Gastrocnemius medialis (tissue), 4 donors: Measurements from ENCODE around the gene ZBTB18. TPM values are rescaled to one million over a fixed set of nuclear protein-coding genes. Genes with fewer than 3 reads are reported as not detected.

Source experiments
- ATAC-seq, 2 donors: fragments of 150-250 bp; one replicate each; pipeline ENCODE4 v1.9.1; 2016
- DNase-seq, 2 donors: peaks; one replicate each; pipeline ENCODE4 v3.0.0-alpha.2; 2019
- H3K27ac ChIP-seq, 4 donors: fragments of 200-600 bp; sonication (generic); 1 replicate in 1 of 4; 2 replicates in 3 of 4; pipeline ENCODE4 v1.5.1; 2016 to 2018; ENCODE audit warnings: mild to moderate bottlenecking in 2 of 4, moderate library complexity in 1 of 4
- H3K27me3 ChIP-seq, 3 donors: fragments of 200-600 bp; sonication (generic) in 2 of 3; 1 replicate in 1 of 3; 2 replicates in 2 of 3; pipeline versions ENCODE4 v1.5.1 to v1.6.0; 2016 to 2019; ENCODE audit warnings: mild to moderate bottlenecking in 1 of 3, moderate library complexity in 1 of 3
- H3K36me3 ChIP-seq, 2 donors: fragments of 200-600 bp; sonication (generic) in 1 of 2; one replicate each; pipeline ENCODE4 v1.5.1; 2017 to 2018
- H3K4me1 ChIP-seq, 2 donors: fragments of 200-600 bp; sonication (generic) in 1 of 2; one replicate each; pipeline ENCODE4 v1.5.1; 2016 to 2017; ENCODE audit warnings: mild to moderate bottlenecking in 2 of 2
- H3K4me3 ChIP-seq, 4 donors: fragments of 200-600 bp; sonication (generic) in 3 of 4; 1 replicate in 1 of 4; 2 replicates in 3 of 4; pipeline ENCODE4 v1.5.1; 2016 to 2019; ENCODE audit warnings: mild to moderate bottlenecking in 2 of 4
- H3K9me3 ChIP-seq, 3 donors: fragments of 200-600 bp; sonication (generic) in 2 of 3; 1 replicate in 1 of 3; 2 replicates in 2 of 3; pipeline ENCODE4 v1.5.1; 2016 to 2019
- POLR2A ChIP-seq, 2 donors: fragments of 450-650 bp; IDR thresholded peaks; one replicate each; pipeline ENCODE4 v1.6.1; 2017; ENCODE audit warnings: antibody characterized with exemption in 2 of 2, mild to moderate bottlenecking in 2 of 2, moderate library complexity in 2 of 2
- in situ Hi-C, 4 donors: fragments of 200-750 bp; cut with MboI; loops; one replicate each; pipeline versions ENCODE4 v1.15.0 to v1.8.0; 2017; ENCODE audit warnings: low sequenced_read_pairs in 4 of 4
- intact Hi-C: fragments of 100-400 bp; cut with DNase I; formaldehyde crosslinking; loops from one replicate; pipeline ENCODE4 v1.15.1; 2023; ENCODE audit warnings: low total_unique reads
- total RNA-seq, 4 donors: library from RNA; depleted of rRNA; stranded (reverse); fragments of >200 nt; gene quantifications; one replicate each; pipeline versions ENCODE4 v1.1.0 to v1.2.3, GENCODE V29; 2016
- TF ChIP-seq, protein P1 (sequence below), 5 experiments: fragments of 450-650 bp in 3 of 5; fragments of 200-600 bp in 2 of 5; sonication (generic) in 2 of 5; IDR thresholded peaks in 4 of 5; conservative IDR thresholded peaks in 1 of 5; 1 replicate in 4 of 5; 2 replicates in 1 of 5; pipeline ENCODE4 v1.5.1; 2016 to 2019; ENCODE audit warnings: antibody characterized with exemption in 5 of 5, mild to moderate bottlenecking in 3 of 5, moderate library complexity in 3 of 5

Gene ZBTB18
- total RNA-seq, 4 donors from 2014 or later = 48.2 to 60.7 (median 55.5) TPM

DNA sequence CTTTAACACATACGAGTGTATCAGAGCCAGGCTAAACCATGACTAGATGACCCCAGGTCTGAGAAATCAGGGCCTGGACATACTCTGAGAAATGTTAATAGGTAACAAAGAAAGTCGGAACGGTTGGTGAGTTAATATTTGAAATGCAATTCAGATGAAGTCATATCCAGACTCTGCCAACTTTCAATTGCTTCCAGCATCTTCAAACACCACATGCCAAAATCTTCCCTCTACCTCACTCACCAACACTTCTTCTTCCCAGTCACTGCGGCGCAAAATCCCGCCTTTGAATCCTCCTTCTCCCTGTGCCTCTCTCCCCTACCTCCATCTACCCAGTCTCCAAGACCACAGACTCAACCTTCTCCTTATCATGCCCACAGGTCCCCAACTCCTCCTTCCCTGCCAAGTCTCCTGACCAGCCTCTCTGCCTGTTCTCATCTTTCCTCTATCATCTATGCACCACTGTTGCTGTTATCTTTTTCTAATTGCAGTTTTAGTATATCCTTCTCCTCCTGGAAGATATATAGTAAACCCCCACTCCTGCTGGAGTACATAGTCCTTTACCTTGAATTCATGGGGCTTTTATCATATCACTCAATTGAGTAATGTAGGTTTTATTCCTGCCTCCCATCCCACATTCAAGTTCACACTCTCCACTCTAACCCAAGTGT is 41.3 kb downstream of the ZBTB18 start:
- no peak for DNase-seq
- Histone ChIP-seq H3K27ac (no peak overlapping the region), H3K4me3 (no peak overlapping the region), H3K4me1 (no peaks in the 10 kb centered on the region), H3K9me3 (no peaks in the 10 kb centered on the region), H3K27me3 (peaks cover 0 to 5% (median 0%) of the 10 kb centered on the region in 3 donors), H3K36me3 (no peaks in the 10 kb centered on the region)
- intact Hi-C loops = no loop called here
- in situ Hi-C loops = no loop called here
- TF ChIP-seq, protein P1, sequence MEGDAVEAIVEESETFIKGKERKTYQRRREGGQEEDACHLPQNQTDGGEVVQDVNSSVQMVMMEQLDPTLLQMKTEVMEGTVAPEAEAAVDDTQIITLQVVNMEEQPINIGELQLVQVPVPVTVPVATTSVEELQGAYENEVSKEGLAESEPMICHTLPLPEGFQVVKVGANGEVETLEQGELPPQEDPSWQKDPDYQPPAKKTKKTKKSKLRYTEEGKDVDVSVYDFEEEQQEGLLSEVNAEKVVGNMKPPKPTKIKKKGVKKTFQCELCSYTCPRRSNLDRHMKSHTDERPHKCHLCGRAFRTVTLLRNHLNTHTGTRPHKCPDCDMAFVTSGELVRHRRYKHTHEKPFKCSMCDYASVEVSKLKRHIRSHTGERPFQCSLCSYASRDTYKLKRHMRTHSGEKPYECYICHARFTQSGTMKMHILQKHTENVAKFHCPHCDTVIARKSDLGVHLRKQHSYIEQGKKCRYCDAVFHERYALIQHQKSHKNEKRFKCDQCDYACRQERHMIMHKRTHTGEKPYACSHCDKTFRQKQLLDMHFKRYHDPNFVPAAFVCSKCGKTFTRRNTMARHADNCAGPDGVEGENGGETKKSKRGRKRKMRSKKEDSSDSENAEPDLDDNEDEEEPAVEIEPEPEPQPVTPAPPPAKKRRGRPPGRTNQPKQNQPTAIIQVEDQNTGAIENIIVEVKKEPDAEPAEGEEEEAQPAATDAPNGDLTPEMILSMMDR (IDR thresholded peaks at IDR 0.05 in 4 of 5, conservative IDR thresholded peaks at IDR 0.05 in 1 of 5) = no peak
- no peak for TF ChIP-seq POLR2A (IDR thresholded peaks at IDR 0.05)
- no peak for ATAC-seq

DNA sequence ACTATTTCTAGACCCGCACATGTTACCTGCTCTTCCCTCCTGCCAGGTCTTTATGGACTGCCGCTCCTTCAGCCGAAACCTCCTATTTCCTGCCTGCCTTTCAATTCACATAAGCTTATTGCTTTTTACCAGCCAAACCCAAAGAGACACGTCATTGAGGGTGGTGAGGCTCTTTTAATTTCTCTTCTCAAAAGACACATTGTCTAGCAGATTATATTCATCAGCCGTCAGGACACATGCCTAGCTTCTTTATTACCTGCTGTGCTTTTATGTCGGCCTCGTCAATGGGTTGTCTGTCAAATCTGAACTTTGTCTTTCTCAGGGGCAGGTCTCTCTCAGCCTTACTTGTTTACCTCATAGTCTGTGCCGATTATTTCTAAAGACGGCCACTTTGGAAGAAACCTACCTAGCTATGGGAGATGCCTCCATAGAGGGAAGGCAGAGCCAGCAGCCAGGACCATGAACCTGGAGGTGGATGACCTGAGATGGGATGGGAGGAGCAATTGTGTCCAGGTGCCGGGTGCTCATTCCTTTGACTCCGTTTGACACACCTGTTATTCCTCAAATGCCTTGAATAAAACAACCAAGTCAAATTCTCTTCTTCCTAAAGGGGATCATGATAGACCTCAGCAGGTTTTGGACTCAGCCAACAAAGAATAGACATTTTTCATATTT is 42.0 kb downstream of the ZBTB18 start:
- no peak overlapping the region for H3K4me3 ChIP-seq
- no peaks in the 10 kb centered on the region for H3K9me3 ChIP-seq
- DNase-seq (no peak), ATAC-seq (no peak)
- in situ Hi-C loops = no loop called here
- no peaks in the 10 kb centered on the region for H3K36me3 ChIP-seq
- TF ChIP-seq, protein P1 (IDR thresholded peaks at IDR 0.05 in 4 of 5, conservative IDR thresholded peaks at IDR 0.05 in 1 of 5) = no peak
- no peak for TF ChIP-seq POLR2A (IDR thresholded peaks at IDR 0.05)
- H3K4me1 ChIP-seq = no peaks in the 10 kb centered on the region
- peaks cover 0 to 5% (median 0%) of the 10 kb centered on the region in 3 donors for H3K27me3 ChIP-seq
- intact Hi-C loops = no loop called here
- no peak overlapping the region for H3K27ac ChIP-seq

- Histone ChIP-seq H3K27ac (no peak overlapping the region), H3K27me3 (peaks cover 2 to 13% (median 8%) of the 10 kb centered on the region in 3 donors), H3K9me3 (no peaks in the 10 kb centered on the region), H3K4me1 (no peaks in the 10 kb centered on the region), H3K4me3 (no peak overlapping the region), H3K36me3 (no peaks in the 10 kb centered on the region)
- TF ChIP-seq POLR2A (IDR thresholded peaks at IDR 0.05) = no peak
- TF ChIP-seq, protein P1 (IDR thresholded peaks at IDR 0.05 in 4 of 5, conservative IDR thresholded peaks at IDR 0.05 in 1 of 5) = no peak
- intact Hi-C loops = no loop called here
- DNase-seq (no peak), ATAC-seq (no peak)
- in situ Hi-C loops = no loop called here
These were observed 43.9 kb downstream of the ZBTB18 start for GRCh38 chr1:244094880-244095528.

DNA sequence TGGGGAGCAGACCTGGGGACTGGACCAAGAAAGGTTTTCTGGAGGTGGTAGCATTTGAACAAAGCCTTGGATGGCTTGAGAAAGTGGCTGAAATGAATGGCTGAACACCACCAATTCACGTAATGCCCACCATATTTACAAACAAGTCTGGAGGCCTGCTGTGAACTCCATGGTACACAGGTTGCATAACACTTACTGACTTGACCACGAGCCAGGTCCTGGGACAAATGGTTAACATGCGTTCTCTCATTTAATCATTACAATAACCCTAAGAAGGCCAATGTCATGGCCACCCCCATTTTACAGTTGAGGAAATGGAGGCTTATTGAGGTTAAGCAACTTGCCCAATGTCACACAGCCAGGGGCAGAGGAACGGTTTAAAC is 44.4 kb downstream of the ZBTB18 start:
- Histone ChIP-seq H3K27ac (no peak overlapping the region), H3K4me1 (no peaks in the 10 kb centered on the region), H3K4me3 (no peak overlapping the region), H3K36me3 (no peaks in the 10 kb centered on the region), H3K27me3 (peaks cover 7 to 13% (median 8%) of the 10 kb centered on the region in 3 donors), H3K9me3 (no peaks in the 10 kb centered on the region)
- TF ChIP-seq, protein P1 (IDR thresholded peaks at IDR 0.05 in 4 of 5, conservative IDR thresholded peaks at IDR 0.05 in 1 of 5) = no peak
- TF ChIP-seq POLR2A (IDR thresholded peaks at IDR 0.05) = no peak
- intact Hi-C loops = no loop called here
- DNase-seq = no peak
- no peak for ATAC-seq
- in situ Hi-C loops = no loop called here
